ENCODE measurements around the gene STARD8. TPM values are rescaled to one million over a fixed set of nuclear protein-coding genes. Genes with fewer than 3 reads are reported as not detected.
"Not testable (repeated sequence)": the region's sequence is repeated elsewhere in the genome, so short reads cannot be mapped to it uniquely, and the experiment has no call there.

STARD8 gene
- total RNA-seq, 1 experiment from 2014 or later = 0.91 TPM

DNA sequence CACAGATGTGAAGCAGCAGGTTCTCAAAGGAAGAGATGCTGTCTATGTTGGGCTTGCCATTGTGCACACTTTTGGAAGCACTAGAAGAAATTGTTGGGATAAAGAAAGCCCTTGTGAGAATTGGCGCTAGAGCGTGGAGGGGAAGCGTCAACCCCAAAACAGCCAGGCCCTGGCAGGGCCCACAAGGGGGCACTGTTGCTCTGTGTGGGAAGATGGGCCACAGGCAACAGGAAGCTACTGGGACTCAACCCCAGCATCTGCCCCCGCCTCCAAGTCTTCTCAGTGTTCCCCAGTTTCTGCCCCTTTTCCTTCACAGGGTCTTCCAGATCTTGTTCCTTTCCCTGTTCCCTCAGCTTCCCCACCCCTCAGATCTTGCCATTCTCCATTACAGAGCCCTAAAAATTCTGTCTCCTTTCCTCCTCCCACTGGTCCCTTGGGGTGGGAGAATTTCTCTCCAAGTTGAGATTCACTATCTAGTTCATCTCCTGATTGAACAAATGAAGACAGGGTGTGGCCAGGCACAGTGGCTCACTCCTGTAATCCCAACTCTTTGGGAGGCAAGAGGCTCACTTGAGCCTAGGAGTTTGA lies 85.5 kb downstream of the STARD8 start:
- peaks cover 8% of the 10 kb centered on the region; the same call in 1 of the 2 replicates for H3K27me3 ChIP-seq (ENCODE audit: low read length)
- no peaks in the 10 kb centered on the region for H3K36me3 ChIP-seq (ENCODE audit: low read depth, low read length)
- no peaks in the 10 kb centered on the region for H3K9me2 ChIP-seq (replicated peaks; ENCODE audit: low read length)
- CTCF ChIA-PET = interaction anchor here (1.0 kb wide), 1 partner anchor 74 kb away, joined by 6 read pairs; no protein-coding TSS in a partner anchor
- H3F3A ChIP-seq (ENCODE audit: low read length, unreplicated experiment) = no peaks in the 10 kb centered on the region
- no peak overlapping the region for H3K9ac ChIP-seq (ENCODE audit: low read length)
- H3K79me2 ChIP-seq (ENCODE audit: low read length) = no peaks in the 10 kb centered on the region
- DNase-seq (peak; percentile 71), ATAC-seq (peak; percentile 77)
- H3K27ac ChIP-seq (ENCODE audit: low read length) = no peak overlapping the region
- no peaks in the 10 kb centered on the region for H3K9me3 ChIP-seq (ENCODE audit: low read length)
- TF ChIP-seq EZH2phosphoT487 (IDR thresholded peaks at IDR 0.05; ENCODE audit: borderline replicate concordance, low read length) = no peak
- TF ChIP-seq CTCF (conservative IDR thresholded peaks at IDR 0.05; ENCODE audit: low read depth, low read length) = peak; percentile 75
- no TSS peak for BruUV-seq (replicated peaks)
- no peak overlapping the region for H3K4me3 ChIP-seq (ENCODE audit: low read length)
- intact Hi-C loops (cut with micrococcal nuclease) = loop anchor here (1.0 to 2.0 kb wide), 2 partner anchors 75 to 654 kb away; no protein-coding TSS in a partner anchor
- H2AFZ ChIP-seq (ENCODE audit: low read length) = no peak overlapping the region
- no peaks in the 10 kb centered on the region for H3K4me1 ChIP-seq (ENCODE audit: insufficient read depth, low read length)
- H4K20me1 ChIP-seq (ENCODE audit: low read length) = no peaks in the 10 kb centered on the region
- POLR2A ChIA-PET (ENCODE audit: unreplicated experiment) = no interaction called here
- H3K4me2 ChIP-seq (ENCODE audit: low read length) = no peak overlapping the region

GRCh38 chrX:68735266-68735665 lies 87.8 kb downstream of the STARD8 start:
- BruUV-seq (replicated peaks) = no TSS peak
- Histone ChIP-seq H3K27ac (ENCODE audit: low read length) (no peak overlapping the region), H3F3A (ENCODE audit: low read length, unreplicated experiment) (no peaks in the 10 kb centered on the region), H3K4me1 (ENCODE audit: insufficient read depth, low read length) (no peaks in the 10 kb centered on the region), H3K36me3 (ENCODE audit: low read depth, low read length) (no peaks in the 10 kb centered on the region), H3K27me3 (ENCODE audit: low read length) (peaks cover 8% of the 10 kb centered on the region; the same call in 1 of the 2 replicates), H3K4me3 (ENCODE audit: low read length) (no peak overlapping the region), H2AFZ (ENCODE audit: low read length) (no peak overlapping the region), H3K9me3 (ENCODE audit: low read length) (no peaks in the 10 kb centered on the region), H3K9me2 (replicated peaks; ENCODE audit: low read length) (no peaks in the 10 kb centered on the region), H3K79me2 (ENCODE audit: low read length) (no peaks in the 10 kb centered on the region), H4K20me1 (ENCODE audit: low read length) (no peaks in the 10 kb centered on the region), H3K4me2 (ENCODE audit: low read length) (no peak overlapping the region), H3K9ac (ENCODE audit: low read length) (no peak overlapping the region)
- intact Hi-C loops (cut with micrococcal nuclease) = no loop called here
- DNase-seq = no peak
- ChIA-PET POLR2A (ENCODE audit: unreplicated experiment) (no interaction called here), CTCF (no interaction called here)
- no peak for TF ChIP-seq EZH2phosphoT487 (IDR thresholded peaks at IDR 0.05; ENCODE audit: borderline replicate concordance, low read length)
- TF ChIP-seq EZH2 (IDR thresholded peaks at IDR 0.05; ENCODE audit: low read length, unreplicated experiment) = no peak
- TF ChIP-seq CTCF (conservative IDR thresholded peaks at IDR 0.05; ENCODE audit: low read depth, low read length) = no peak
- ATAC-seq = no peak

DNA sequence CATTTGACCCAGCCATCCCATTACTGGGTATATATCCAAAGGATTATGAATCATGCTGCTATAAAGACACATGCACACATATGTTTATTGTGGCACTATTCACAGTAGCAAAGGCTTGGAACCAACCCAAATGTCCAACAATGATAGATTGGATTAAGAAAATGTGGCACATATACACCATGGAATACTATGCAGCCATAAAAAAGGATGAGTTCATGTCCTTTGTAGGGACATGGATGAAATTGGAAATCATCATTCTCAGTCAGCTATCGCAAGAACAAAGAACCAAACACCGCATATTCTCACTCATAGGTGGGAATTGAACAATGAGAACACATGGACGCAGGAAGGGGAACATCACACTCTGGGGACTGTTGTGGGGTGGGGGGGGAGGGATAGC lies 94.4 kb downstream of the STARD8 start:
- POLR2A ChIA-PET (ENCODE audit: unreplicated experiment); H3K4me3 ChIP-seq (ENCODE audit: low read length); H3K9me2 ChIP-seq (replicated peaks; ENCODE audit: low read length); H3K27me3 ChIP-seq (ENCODE audit: low read length); H3K27ac ChIP-seq (ENCODE audit: low read length); H3K36me3 ChIP-seq (ENCODE audit: low read depth, low read length); DNase-seq; H3K9me3 ChIP-seq (ENCODE audit: low read length); BruUV-seq (replicated peaks); H4K20me1 ChIP-seq (ENCODE audit: low read length); H3K9ac ChIP-seq (ENCODE audit: low read length); H3K79me2 ChIP-seq (ENCODE audit: low read length); CTCF ChIA-PET; H3F3A ChIP-seq (ENCODE audit: low read length, unreplicated experiment); ATAC-seq; H3K4me1 ChIP-seq (ENCODE audit: insufficient read depth, low read length); H3K4me2 ChIP-seq (ENCODE audit: low read length); intact Hi-C loops (cut with micrococcal nuclease); H2AFZ ChIP-seq (ENCODE audit: low read length): not testable (repeated sequence)

Data from PC-3 (cell line).